ENCODE measurements around the gene MCUR1. TPM values are rescaled to one million over a fixed set of nuclear protein-coding genes. Genes with fewer than 3 reads are reported as not detected.

MCUR1 gene
- total and polyA plus RNA-seq, 9 of the 15 experiments (the other 6 are each of a cell fraction or from before 2014, with no cell fraction given): 5.1 to 60.2 (median 41.4) TPM

DNA sequence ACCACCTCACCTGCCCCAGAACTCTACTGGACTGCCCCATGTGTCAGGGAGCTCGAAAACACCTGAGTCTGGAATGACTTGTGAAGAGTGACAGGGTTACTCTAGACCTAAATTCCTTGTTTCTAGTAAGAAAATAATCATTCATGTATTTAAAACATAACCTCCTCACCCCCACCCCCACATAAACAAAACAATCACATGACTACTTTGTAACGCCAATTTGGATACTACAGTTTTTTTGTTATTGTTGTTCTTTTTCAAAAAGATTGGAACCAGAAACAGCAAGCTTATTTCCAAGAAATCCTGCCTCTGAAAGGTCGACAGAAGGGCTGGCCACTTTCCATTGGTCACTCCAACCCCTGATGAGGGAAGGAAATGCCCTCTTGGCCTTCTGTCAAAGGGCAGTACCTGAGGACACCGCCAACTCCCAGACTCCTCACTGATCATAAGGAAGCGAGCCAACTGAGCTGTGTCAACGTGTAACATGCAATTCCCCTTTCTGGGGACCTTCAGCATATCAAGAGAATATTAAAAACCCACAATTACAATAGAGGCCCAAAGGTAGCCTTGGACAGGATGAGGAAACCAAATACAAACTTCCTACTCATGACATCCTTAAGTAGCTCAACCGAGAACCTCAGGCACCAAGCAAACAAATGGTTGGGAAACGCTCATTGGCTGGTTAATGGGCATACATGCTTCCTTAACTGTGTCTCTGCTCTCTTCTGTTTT, 2.6 kb downstream of the MCUR1 start:
- BruUV-seq (replicated peaks): TSS peak; percentile 35
- CTCF ChIA-PET (ENCODE audit: low intra/inter-chr PET ratio): no interaction called here
- peak overlapping the region; percentile 2; the same call in 1 of the 3 replicates for H3K27ac ChIP-seq (ENCODE audit: extremely low read depth, low read depth, low read length)
- H3K9ac ChIP-seq (ENCODE audit: insufficient read depth in 1 of 2, low read depth in 2 of 2, low read length in 2 of 2): peak overlapping the region; percentile 34 to 89; a peak in 1 of 4 replicates
- in situ Hi-C loops (cut with MboI): no loop called here
- peak overlapping the region; percentile 82 for H3K4me2 ChIP-seq (ENCODE audit: insufficient read depth, low read length)
- FAIRE-seq (no peak), ATAC-seq (no peak), DNase-seq (ENCODE audit: extremely low read depth in 1 of 4, low spot score in 3 of 4) (peak in 1 of 4 experiments; percentile 37)
- peaks cover 60% of the 10 kb centered on the region for H3K79me2 ChIP-seq (ENCODE audit: control insufficient read depth, insufficient read depth, low read length)
- POLR2A ChIA-PET: interaction anchor here (0.6 to 1.9 kb wide), 6 partner anchors 8 to 247 kb away, joined by 3 to 5 read pairs (median 3); no protein-coding TSS in a partner anchor
- no peaks in the 10 kb centered on the region for H3K9me3 ChIP-seq (replicated peaks; ENCODE audit: control insufficient read depth, insufficient read depth, low read depth, low read length)
- no peaks in the 10 kb centered on the region; the same call in 1 of the 2 replicates for H4K20me1 ChIP-seq (replicated peaks; ENCODE audit: control insufficient read depth, insufficient read depth, low read length)
- H3K4me1 ChIP-seq (replicated peaks in 1 of 2; ENCODE audit: control insufficient read depth in 2 of 2, insufficient read depth in 2 of 2, low read length in 2 of 2): peaks cover 9 to 25% of the 10 kb centered on the region in 2 experiments
- H3K27me3 ChIP-seq (ENCODE audit: control insufficient read depth in 2 of 2, insufficient read depth in 2 of 2, low read length in 2 of 2): no peaks in the 10 kb centered on the region
- peak overlapping the region; percentile 88; the same call in 1 of the 2 replicates for H3K4me3 ChIP-seq
- intact Hi-C loops (cut with micrococcal nuclease): no loop called here
- H2AFZ ChIP-seq (ENCODE audit: low read depth, low read length): no peak overlapping the region
- WGBS (ENCODE audit: insufficient coverage, low coverage, missing lambda C conversion rate): 23% methylated on average over 8 of the region's 8 CpGs
- H3K36me3 ChIP-seq (ENCODE audit: control insufficient read depth, insufficient read depth, low read length): peaks cover 31% of the 10 kb centered on the region
- H3K9me1 ChIP-seq (ENCODE audit: control insufficient read depth, insufficient read depth, low read length): no peaks in the 10 kb centered on the region
- TF ChIP-seq XRCC4 (IDR thresholded peaks at IDR 0.05; ENCODE audit: extremely low read depth, insufficient read depth, insufficient read length) (no peak), MXI1 (IDR thresholded peaks at IDR 0.05; ENCODE audit: low read depth, low read length) (no peak), ZNF12 (CRISPR knock-in tag; IDR thresholded peaks at IDR 0.05) (no peak), KLF6 (CRISPR knock-in tag; IDR thresholded peaks at IDR 0.05; ENCODE audit: borderline replicate concordance) (no peak), ZNF134 (CRISPR knock-in tag; conservative IDR thresholded peaks at IDR 0.05) (peak; percentile 64), NR2C2 (CRISPR knock-in tag; IDR thresholded peaks at IDR 0.05) (no peak), NR2C2 (tag; IDR thresholded peaks at IDR 0.05) (peak; percentile 53), ZNF217 (CRISPR knock-in tag; IDR thresholded peaks at IDR 0.05) (no peak), PRMT5 (CRISPR knock-in tag; IDR thresholded peaks at IDR 0.05) (no peak)
- TF ChIP-seq, protein P1, sequence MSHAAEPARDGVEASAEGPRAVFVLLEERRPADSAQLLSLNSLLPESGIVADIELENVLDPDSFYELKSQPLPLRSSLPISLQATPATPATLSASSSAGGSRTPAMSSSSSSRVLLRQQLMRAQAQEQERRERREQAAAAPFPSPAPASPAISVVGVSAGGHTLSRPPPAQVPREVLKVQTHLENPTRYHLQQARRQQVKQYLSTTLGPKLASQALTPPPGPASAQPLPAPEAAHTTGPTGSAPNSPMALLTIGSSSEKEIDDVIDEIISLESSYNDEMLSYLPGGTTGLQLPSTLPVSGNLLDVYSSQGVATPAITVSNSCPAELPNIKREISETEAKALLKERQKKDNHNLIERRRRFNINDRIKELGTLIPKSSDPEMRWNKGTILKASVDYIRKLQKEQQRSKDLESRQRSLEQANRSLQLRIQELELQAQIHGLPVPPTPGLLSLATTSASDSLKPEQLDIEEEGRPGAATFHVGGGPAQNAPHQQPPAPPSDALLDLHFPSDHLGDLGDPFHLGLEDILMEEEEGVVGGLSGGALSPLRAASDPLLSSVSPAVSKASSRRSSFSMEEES (CRISPR knock-in tag; IDR thresholded peaks at IDR 0.05): peak; percentile 86
- TF ChIP-seq, protein P2, sequence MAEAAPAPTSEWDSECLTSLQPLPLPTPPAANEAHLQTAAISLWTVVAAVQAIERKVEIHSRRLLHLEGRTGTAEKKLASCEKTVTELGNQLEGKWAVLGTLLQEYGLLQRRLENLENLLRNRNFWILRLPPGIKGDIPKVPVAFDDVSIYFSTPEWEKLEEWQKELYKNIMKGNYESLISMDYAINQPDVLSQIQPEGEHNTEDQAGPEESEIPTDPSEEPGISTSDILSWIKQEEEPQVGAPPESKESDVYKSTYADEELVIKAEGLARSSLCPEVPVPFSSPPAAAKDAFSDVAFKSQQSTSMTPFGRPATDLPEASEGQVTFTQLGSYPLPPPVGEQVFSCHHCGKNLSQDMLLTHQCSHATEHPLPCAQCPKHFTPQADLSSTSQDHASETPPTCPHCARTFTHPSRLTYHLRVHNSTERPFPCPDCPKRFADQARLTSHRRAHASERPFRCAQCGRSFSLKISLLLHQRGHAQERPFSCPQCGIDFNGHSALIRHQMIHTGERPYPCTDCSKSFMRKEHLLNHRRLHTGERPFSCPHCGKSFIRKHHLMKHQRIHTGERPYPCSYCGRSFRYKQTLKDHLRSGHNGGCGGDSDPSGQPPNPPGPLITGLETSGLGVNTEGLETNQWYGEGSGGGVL (CRISPR knock-in tag; IDR thresholded peaks at IDR 0.05): no peak
- TF ChIP-seq, protein P3, sequence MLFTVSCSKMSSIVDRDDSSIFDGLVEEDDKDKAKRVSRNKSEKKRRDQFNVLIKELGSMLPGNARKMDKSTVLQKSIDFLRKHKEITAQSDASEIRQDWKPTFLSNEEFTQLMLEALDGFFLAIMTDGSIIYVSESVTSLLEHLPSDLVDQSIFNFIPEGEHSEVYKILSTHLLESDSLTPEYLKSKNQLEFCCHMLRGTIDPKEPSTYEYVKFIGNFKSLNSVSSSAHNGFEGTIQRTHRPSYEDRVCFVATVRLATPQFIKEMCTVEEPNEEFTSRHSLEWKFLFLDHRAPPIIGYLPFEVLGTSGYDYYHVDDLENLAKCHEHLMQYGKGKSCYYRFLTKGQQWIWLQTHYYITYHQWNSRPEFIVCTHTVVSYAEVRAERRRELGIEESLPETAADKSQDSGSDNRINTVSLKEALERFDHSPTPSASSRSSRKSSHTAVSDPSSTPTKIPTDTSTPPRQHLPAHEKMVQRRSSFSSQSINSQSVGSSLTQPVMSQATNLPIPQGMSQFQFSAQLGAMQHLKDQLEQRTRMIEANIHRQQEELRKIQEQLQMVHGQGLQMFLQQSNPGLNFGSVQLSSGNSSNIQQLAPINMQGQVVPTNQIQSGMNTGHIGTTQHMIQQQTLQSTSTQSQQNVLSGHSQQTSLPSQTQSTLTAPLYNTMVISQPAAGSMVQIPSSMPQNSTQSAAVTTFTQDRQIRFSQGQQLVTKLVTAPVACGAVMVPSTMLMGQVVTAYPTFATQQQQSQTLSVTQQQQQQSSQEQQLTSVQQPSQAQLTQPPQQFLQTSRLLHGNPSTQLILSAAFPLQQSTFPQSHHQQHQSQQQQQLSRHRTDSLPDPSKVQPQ (CRISPR knock-in tag; IDR thresholded peaks at IDR 0.05; ENCODE audit: borderline replicate concordance): no peak
- TF ChIP-seq, protein P4, sequence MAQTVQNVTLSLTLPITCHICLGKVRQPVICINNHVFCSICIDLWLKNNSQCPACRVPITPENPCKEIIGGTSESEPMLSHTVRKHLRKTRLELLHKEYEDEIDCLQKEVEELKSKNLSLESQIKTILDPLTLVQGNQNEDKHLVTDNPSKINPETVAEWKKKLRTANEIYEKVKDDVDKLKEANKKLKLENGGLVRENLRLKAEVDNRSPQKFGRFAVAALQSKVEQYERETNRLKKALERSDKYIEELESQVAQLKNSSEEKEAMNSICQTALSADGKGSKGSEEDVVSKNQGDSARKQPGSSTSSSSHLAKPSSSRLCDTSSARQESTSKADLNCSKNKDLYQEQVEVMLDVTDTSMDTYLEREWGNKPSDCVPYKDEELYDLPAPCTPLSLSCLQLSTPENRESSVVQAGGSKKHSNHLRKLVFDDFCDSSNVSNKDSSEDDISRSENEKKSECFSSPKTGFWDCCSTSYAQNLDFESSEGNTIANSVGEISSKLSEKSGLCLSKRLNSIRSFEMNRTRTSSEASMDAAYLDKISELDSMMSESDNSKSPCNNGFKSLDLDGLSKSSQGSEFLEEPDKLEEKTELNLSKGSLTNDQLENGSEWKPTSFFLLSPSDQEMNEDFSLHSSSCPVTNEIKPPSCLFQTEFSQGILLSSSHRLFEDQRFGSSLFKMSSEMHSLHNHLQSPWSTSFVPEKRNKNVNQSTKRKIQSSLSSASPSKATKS (CRISPR knock-in tag; IDR thresholded peaks at IDR 0.05): no peak

Data from K562 (cell line).